NCI-H2227 (cell line): Measurements from ENCODE around the gene DSCAM.

Experiments
- DNase-seq: peaks from one replicate; lab custom pipeline; 2025; ENCODE audit not compliant: unreplicated experiment; lab: John Stamatoyannopoulos, UW

DSCAM gene

GRCh38 chr21:40770435-40771055, 76.4 kb downstream of the DSCAM start:
- no peak for DNase-seq

- DNase-seq: no peak
Observed at GRCh38 chr21:40769231-40769630, 77.7 kb downstream of the DSCAM start.

GRCh38 chr21:40768056-40768455, 78.9 kb downstream of the DSCAM start:
- no peak for DNase-seq

- no peak for DNase-seq
Observed at GRCh38 chr21:40766381-40766780, 80.6 kb downstream of the DSCAM start.

- DNase-seq: no peak
Observed at GRCh38 chr21:40765811-40766210, 81.1 kb downstream of the DSCAM start.

- no peak for DNase-seq
Observed at GRCh38 chr21:40760821-40761220, 86.1 kb downstream of the DSCAM start.

GRCh38 chr21:40759061-40759460, 87.9 kb downstream of the DSCAM start:
- no peak for DNase-seq

GRCh38 chr21:40757366-40757765, 89.6 kb downstream of the DSCAM start:
- no peak for DNase-seq

GRCh38 chr21:40754466-40754865, 92.5 kb downstream of the DSCAM start:
- DNase-seq: no peak

- DNase-seq: no peak
Observed at GRCh38 chr21:40753756-40754155, 93.2 kb downstream of the DSCAM start.

GRCh38 chr21:40752125-40752524, 94.8 kb downstream of the DSCAM start:
- no peak for DNase-seq

- no peak for DNase-seq
Observed at GRCh38 chr21:40751221-40751620, 95.7 kb downstream of the DSCAM start.

GRCh38 chr21:40736145-40736544, 110.8 kb downstream of the DSCAM start:
- DNase-seq: no peak

GRCh38 chr21:40733024-40733397, 113.9 kb downstream of the DSCAM start:
- no peak for DNase-seq

- DNase-seq: no peak
Observed at GRCh38 chr21:40732253-40733023, 114.5 kb downstream of the DSCAM start.

- DNase-seq: no peak
Observed at GRCh38 chr21:40731206-40731605, 115.8 kb downstream of the DSCAM start.

- DNase-seq: no peak
Observed at GRCh38 chr21:40730426-40730800, 116.5 kb downstream of the DSCAM start.

GRCh38 chr21:40729761-40730425, 117.1 kb downstream of the DSCAM start:
- no peak for DNase-seq

- no peak for DNase-seq
Observed at GRCh38 chr21:40723966-40724365, 123.0 kb downstream of the DSCAM start.

- DNase-seq: no peak
Observed at GRCh38 chr21:40723317-40723716, 123.6 kb downstream of the DSCAM start.

GRCh38 chr21:40719615-40720014, 127.3 kb downstream of the DSCAM start:
- no peak for DNase-seq

- DNase-seq: peak; percentile 66
Observed at GRCh38 chr21:40717028-40717427, 129.9 kb downstream of the DSCAM start.
